Activated T-helper 1 cell treated with anti-CD3 and anti-CD28 coated beads, Interleukin-2, amount 50 U/mL, for 16 hours (primary cell): ENCODE measurements around the gene GAS7.

Source experiments
- DNase-seq, 2 donors: peaks; one replicate each; pipeline ENCODE4 v3.0.0-alpha.2; 2020; ENCODE audit warnings: low read depth in 1 of 2, low spot score in 1 of 2

GAS7 gene

DNA sequence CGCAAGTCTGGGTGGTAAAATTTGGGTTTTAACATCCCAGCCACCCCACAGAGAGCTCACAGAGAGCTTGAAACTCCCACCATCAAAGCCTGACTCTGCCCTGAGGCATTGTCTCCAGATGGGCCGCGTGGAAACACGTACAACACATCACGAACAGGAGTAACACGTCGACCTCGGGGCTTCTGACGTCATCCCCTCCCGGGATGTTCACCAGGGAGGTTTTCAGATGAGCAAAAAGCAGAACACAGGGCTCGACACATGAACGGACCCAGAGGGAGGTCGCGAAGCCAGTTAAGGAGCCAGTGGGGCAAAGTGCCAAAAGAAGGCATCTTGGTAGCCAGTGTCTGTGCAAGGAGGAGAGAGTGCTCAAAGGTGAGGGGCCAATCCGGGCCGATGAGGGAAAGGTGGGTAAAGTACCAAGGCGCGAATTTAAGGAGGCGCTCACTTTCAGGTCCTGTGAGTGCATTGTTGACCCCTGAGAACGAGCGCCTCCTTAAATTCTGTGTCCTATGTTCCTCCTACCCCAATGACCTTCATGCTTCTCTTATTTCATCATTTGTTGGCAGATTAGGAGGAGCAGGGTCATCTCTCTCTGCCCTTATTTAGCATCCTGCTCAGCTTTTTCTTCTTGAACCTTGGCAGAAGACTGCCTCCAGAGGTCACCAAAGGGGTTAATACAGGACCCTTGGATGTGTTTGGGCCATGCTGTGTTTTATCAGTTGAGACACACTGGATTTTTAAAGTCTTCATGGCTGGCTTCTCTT lies 298.9 kb downstream of the GAS7 start:
- no peak for DNase-seq

DNA sequence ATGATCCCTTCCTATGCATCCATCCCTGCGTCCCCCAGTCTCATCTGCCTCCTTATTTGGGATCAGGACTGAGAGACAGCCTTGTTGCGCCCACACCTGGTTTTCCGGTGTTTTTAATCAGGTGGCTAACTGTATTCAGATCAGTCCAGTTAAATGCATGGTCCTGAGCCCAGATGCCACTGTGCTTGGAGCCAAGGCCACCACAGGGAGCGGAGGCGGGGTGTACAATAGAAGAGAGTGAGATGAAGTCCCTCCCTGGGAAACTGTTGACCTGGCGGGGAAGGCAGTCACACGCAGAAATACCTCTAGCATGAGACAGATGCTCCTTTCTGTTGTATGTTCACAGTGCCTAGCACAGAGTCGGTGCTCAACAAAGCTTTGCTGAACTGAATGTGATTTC lies 299.6 kb downstream of the GAS7 start:
- DNase-seq: no peak

- no peak for DNase-seq
Measured at GRCh38 chr17:9897372-9897968, 300.9 kb downstream of the GAS7 start.

- DNase-seq: no peak
Measured at GRCh38 chr17:9895923-9896322, 302.5 kb downstream of the GAS7 start.

GRCh38 chr17:9894231-9894630 lies 304.2 kb downstream of the GAS7 start:
- no peak for DNase-seq

DNA sequence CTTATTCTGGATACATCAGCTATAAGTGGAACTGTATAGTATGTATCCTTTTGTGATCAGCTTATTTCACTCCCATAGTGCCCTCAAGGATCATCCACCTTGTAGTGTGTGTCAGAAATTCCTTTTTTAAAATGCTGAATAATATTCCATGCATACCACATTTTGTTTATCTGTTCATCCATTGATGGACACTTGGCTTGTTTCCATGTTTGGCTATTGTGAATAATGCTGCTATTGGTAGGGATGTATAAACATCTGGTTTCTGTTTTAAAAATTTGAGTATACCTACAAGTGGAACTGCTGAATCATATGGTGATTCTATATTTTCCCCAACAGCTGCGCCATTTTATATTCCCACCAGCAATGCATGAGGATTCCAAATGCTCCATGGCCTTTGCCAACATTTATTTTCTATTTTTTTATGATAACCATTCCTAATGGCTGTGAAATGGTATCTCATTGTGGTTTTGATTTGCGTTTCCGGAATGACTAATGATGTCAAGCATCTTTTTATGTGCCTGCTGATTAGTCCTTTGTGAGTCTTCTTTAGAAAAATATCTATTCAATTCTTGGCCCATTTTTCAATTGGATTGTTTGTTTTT lies 304.9 kb downstream of the GAS7 start:
- no peak for DNase-seq

- no peak for DNase-seq
Measured at GRCh38 chr17:9890124-9890523, 308.3 kb downstream of the GAS7 start.

- no peak for DNase-seq
Measured at GRCh38 chr17:9887508-9887907, 310.9 kb downstream of the GAS7 start.

GRCh38 chr17:9886141-9886930 lies 312.1 kb downstream of the GAS7 start:
- no peak for DNase-seq

DNA sequence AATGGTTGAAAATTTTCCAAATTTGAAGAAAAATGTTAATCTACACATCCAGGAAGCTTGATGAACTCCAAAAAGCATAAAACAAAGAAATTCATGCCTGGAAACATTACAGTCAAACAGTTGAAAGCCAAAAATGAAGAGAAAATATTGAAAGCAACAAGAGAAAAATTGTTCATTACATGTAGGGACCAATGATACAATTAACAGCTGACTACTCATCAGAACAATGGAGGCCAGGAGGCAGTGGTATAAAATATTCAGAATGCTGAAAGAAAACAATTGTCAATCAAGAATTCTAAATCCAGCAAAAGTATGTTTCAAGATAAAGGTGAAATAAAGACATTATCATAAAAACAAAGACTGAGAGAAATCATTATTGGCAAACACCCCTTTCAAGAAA lies 315.0 kb downstream of the GAS7 start:
- DNase-seq: no peak

- no peak for DNase-seq
Measured at GRCh38 chr17:9880582-9880999, 317.8 kb downstream of the GAS7 start.

- DNase-seq: no peak
Measured at GRCh38 chr17:9878786-9879525, 319.4 kb downstream of the GAS7 start.

- DNase-seq: no peak
Measured at GRCh38 chr17:9878356-9878755, 320.1 kb downstream of the GAS7 start.

DNA sequence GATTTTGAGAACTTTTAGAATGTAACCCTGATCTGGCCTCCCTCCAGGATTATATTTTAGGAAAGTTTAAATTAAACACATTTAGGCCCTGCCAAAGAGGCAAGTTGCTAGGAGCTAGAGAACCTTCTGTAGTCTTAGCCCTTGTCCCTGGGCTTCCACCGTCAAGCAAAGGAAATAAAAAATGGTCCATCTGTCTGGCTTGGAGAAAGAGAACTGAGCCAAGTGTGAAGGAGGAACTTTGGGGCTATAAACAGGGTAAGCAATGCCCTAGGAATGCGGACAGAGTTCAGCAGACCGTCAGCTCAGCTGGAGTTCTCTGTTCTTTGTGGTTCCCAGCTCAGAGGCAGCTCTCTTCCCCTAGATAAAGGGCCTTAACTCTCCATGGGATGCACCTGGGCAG lies 323.0 kb downstream of the GAS7 start:
- no peak for DNase-seq

- no peak for DNase-seq
Measured at GRCh38 chr17:9874722-9875121, 323.7 kb downstream of the GAS7 start.

GRCh38 chr17:9872852-9873251 lies 325.6 kb downstream of the GAS7 start:
- no peak for DNase-seq

DNA sequence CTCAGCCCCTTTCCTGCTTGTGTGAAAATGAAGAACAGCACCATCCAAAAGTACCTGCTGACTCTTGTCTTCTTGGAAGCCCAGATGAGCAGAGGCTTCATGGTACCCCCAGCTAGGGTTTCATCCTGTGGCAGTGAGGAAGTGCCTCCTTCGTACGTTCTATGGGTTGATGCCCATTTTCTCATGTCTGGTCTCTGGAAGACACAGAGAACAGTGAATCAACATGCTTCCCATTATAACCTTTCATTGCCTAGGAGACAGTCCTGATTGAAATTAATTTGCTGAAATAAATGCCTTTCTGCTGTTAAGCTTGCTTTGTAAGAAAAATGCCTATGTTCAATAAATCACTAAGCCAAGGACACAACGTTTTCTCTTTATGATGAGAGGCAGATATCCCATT lies 329.9 kb downstream of the GAS7 start:
- no peak for DNase-seq

DNA sequence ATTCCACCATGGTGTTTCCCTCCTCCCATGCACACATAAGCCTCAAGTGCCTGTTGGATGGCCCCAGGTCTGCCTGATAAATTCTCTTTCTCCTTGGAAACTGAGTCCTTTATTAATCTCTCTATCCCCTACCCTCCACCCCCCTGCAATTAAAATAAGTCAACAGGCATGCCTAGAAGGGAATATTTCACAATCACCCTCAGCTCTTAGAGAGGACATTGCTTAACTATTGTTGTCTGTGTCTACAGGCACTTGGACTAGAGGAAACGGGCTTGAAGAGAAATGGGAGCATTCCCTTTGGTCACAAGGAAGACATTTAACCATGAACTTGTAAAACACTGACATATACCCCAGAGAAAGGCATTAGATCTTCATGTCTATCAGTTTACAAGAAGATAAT lies 332.8 kb downstream of the GAS7 start:
- DNase-seq: no peak

GRCh38 chr17:9862949-9863348 lies 335.5 kb downstream of the GAS7 start:
- DNase-seq: no peak

GRCh38 chr17:9862220-9862619 lies 336.2 kb downstream of the GAS7 start:
- no peak for DNase-seq

GRCh38 chr17:9860851-9861250 lies 337.6 kb downstream of the GAS7 start:
- DNase-seq: no peak
